SK-N-SH (cell line): ENCODE data around the gene SLC22A17.
"Not testable (repeated sequence)": the region's sequence is repeated elsewhere in the genome, so short reads cannot be mapped to it uniquely, and the experiment has no call there.

Source experiments
- ELF1 ChIP-seq: IDR thresholded peaks from 2 replicates; pipeline ENCODE4 v1.4.0; 2012
- RAD21 ChIP-seq: IDR thresholded peaks from 2 replicates; pipeline ENCODE4 v1.6.1; 2012; ENCODE audit warnings: mild to moderate bottlenecking, low read length
- SIN3A ChIP-seq: IDR thresholded peaks from 2 replicates; pipeline ENCODE4 v1.6.1; 2012; ENCODE audit warnings: low read depth, mild to moderate bottlenecking, low read length, moderate library complexity, borderline replicate concordance
- USF1 ChIP-seq: IDR thresholded peaks from 2 replicates; pipeline ENCODE4 v1.4.0; 2012; ENCODE audit warnings: low read depth, borderline replicate concordance
- TF ChIP-seq, protein P1 (sequence below): fragments of 200-600 bp; sonication (generic); IDR thresholded peaks from 2 replicates; pipeline ENCODE4 v1.6.1; 2017; ENCODE audit warnings: antibody characterized with exemption, mild to moderate bottlenecking, moderate library complexity

DNA sequence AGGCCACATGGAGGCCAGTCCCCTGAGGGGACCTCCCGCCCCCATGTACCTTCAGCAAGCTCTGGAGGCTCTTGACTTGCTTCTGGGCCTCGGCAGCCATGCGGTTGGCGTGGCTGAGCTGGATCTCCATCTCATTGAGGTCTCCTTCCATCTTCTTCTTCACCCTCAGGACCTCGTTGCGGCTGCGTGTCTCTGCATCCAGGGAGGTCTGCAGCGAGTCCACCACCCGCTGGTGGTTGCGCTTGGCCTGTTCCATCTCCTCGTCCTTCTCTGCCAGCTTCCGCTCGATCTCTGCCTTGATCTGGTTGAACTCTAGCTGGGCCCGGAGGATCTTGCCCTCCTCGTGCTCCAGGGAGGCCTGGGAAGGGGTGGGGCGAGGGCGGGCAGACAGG, 33.6 kb upstream of the SLC22A17 start:
- not testable (repeated sequence) for TF ChIP-seq RAD21, ELF1, SIN3A, USF1
- TF ChIP-seq, protein P1, sequence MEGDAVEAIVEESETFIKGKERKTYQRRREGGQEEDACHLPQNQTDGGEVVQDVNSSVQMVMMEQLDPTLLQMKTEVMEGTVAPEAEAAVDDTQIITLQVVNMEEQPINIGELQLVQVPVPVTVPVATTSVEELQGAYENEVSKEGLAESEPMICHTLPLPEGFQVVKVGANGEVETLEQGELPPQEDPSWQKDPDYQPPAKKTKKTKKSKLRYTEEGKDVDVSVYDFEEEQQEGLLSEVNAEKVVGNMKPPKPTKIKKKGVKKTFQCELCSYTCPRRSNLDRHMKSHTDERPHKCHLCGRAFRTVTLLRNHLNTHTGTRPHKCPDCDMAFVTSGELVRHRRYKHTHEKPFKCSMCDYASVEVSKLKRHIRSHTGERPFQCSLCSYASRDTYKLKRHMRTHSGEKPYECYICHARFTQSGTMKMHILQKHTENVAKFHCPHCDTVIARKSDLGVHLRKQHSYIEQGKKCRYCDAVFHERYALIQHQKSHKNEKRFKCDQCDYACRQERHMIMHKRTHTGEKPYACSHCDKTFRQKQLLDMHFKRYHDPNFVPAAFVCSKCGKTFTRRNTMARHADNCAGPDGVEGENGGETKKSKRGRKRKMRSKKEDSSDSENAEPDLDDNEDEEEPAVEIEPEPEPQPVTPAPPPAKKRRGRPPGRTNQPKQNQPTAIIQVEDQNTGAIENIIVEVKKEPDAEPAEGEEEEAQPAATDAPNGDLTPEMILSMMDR = not testable (repeated sequence)
